Measurements from ENCODE around the gene MYO18B.
A peak's percentile ranks its signal among the peaks of the same experiment; 100 is the strongest.

The MYO18B gene

GRCh38 chr22:25874327-25874726 is 132.3 kb downstream of the MYO18B start:
- no peak for DNase-seq

- no peak for DNase-seq
Measured at GRCh38 chr22:25875461-25875860, 133.5 kb downstream of the MYO18B start.

- no peak for DNase-seq
Measured at GRCh38 chr22:25876871-25877270, 134.9 kb downstream of the MYO18B start.

- DNase-seq, result peak; percentile 55
Measured at GRCh38 chr22:25878933-25879332, 136.9 kb downstream of the MYO18B start.

- DNase-seq, result no peak
Measured at GRCh38 chr22:25880524-25880923, 138.5 kb downstream of the MYO18B start.

GRCh38 chr22:25881210-25881755 is 139.3 kb downstream of the MYO18B start:
- DNase-seq, result no peak

- DNase-seq, result no peak
Measured at GRCh38 chr22:25882360-25882759, 140.4 kb downstream of the MYO18B start.

GRCh38 chr22:25883482-25884033 is 141.6 kb downstream of the MYO18B start:
- DNase-seq, result no peak

GRCh38 chr22:25884121-25884520 is 142.1 kb downstream of the MYO18B start:
- no peak for DNase-seq

GRCh38 chr22:25888399-25889054 is 146.5 kb downstream of the MYO18B start:
- DNase-seq, result no peak

GRCh38 chr22:25890651-25891050 is 148.7 kb downstream of the MYO18B start:
- no peak for DNase-seq

- no peak for DNase-seq
Measured at GRCh38 chr22:25892678-25893077, 150.7 kb downstream of the MYO18B start.

GRCh38 chr22:25895678-25896077 is 153.7 kb downstream of the MYO18B start:
- DNase-seq, result no peak

GRCh38 chr22:25896098-25896497 is 154.1 kb downstream of the MYO18B start:
- DNase-seq, result no peak

- no peak for DNase-seq
Measured at GRCh38 chr22:25896592-25896991, 154.6 kb downstream of the MYO18B start.

- DNase-seq, result no peak
Measured at GRCh38 chr22:25898707-25899365, 156.8 kb downstream of the MYO18B start.

- DNase-seq, result no peak
Measured at GRCh38 chr22:25899566-25899965, 157.6 kb downstream of the MYO18B start.

- DNase-seq, result no peak
Measured at GRCh38 chr22:25900390-25900789, 158.4 kb downstream of the MYO18B start.

GRCh38 chr22:25900880-25901279 is 158.9 kb downstream of the MYO18B start:
- DNase-seq, result no peak

GRCh38 chr22:25902402-25902801 is 160.4 kb downstream of the MYO18B start:
- DNase-seq, result no peak

- no peak for DNase-seq
Measured at GRCh38 chr22:25903294-25903693, 161.3 kb downstream of the MYO18B start.

GRCh38 chr22:25908212-25908611 is 166.2 kb downstream of the MYO18B start:
- DNase-seq, result no peak

GRCh38 chr22:25908755-25909154 is 166.8 kb downstream of the MYO18B start:
- DNase-seq, result no peak

Measured in DMS153 (cell line).